Peyer's patch (tissue), 4 donors: ENCODE data around the gene CHID1. TPM values are rescaled to one million over a fixed set of nuclear protein-coding genes. Genes with fewer than 3 reads are reported as not detected.

Source experiments
- DNase-seq, 3 donors: peaks; one replicate each; pipeline ENCODE4 v3.0.0-alpha.2; 2017 to 2019
- H3K27ac ChIP-seq, 4 donors: fragments of 200-600 bp; sonication (generic); one replicate each; pipeline ENCODE4 v1.5.1; 2016 to 2019
- H3K27me3 ChIP-seq, 2 donors: fragments of 200-600 bp; sonication (generic); one replicate each; pipeline ENCODE4 v1.5.1; 2019
- H3K36me3 ChIP-seq, 3 donors: fragments of 200-600 bp; sonication (generic); one replicate each; pipeline ENCODE4 v1.5.1; 2016 to 2019
- H3K4me1 ChIP-seq, 4 donors: fragments of 200-600 bp; sonication (generic); one replicate each; pipeline ENCODE4 v1.5.1; 2016 to 2019
- H3K4me3 ChIP-seq, 4 donors: fragments of 200-600 bp; sonication (generic); 1 replicate in 3 of 4; 2 replicates in 1 of 4; pipeline ENCODE4 v1.5.1; 2016 to 2019; ENCODE audit warnings: mild to moderate bottlenecking in 1 of 4
- H3K9me3 ChIP-seq, 4 donors: fragments of 200-600 bp; sonication (generic); one replicate each; pipeline ENCODE4 v1.5.1; 2016 to 2019; ENCODE audit warnings: mild to moderate bottlenecking in 1 of 4
- CTCF ChIP-seq, 6 experiments: fragments of 450-650 bp in 4 of 6; fragments of 200-600 bp in 2 of 6; sonication (generic) in 1 of 6; IDR thresholded peaks; one replicate each; pipeline ENCODE4 v1.5.1; 2017 to 2019; ENCODE audit warnings: antibody characterized with exemption in 6 of 6, mild to moderate bottlenecking in 3 of 6, moderate library complexity in 1 of 6
- POLR2A ChIP-seq, 2 donors: fragments of 450-650 bp; IDR thresholded peaks; one replicate each; pipeline ENCODE4 v1.5.1; 2017; ENCODE audit warnings: antibody characterized with exemption in 2 of 2, mild to moderate bottlenecking in 2 of 2, moderate library complexity in 2 of 2
- small RNA-seq, 2 donors: library from RNA; depleted of rRNA; stranded (forward); fragments of <200 nt; gene quantifications; one replicate each; pipeline ENCODE3, GENCODE V24; 2016
- total RNA-seq, 4 donors: library from RNA; depleted of rRNA; stranded (reverse); fragments of >200 nt; gene quantifications; one replicate each; pipeline ENCODE4 v1.1.0, GENCODE V29; 2016

Gene CHID1
- total RNA-seq, 4 donors from 2014 or later = 50.6 to 72.6 (median 57.2) TPM

GRCh38 chr11:819943-820649 is 90.5 kb downstream of the CHID1 start:
- H3K36me3 ChIP-seq = peaks cover 0 to 32% (median 0%) of the 10 kb centered on the region in 3 donors
- no peaks in the 10 kb centered on the region for H3K27me3 ChIP-seq
- peak; percentile 96 to 98 (median 98) for DNase-seq
- peak overlapping the region; percentile 75 to 97 (median 80) for H3K4me3 ChIP-seq
- peaks cover 5 to 31% (median 18%) of the 10 kb centered on the region in 4 donors for H3K4me1 ChIP-seq
- peak overlapping the region; percentile 96 to 98 (median 96) for H3K27ac ChIP-seq
- TF ChIP-seq POLR2A (IDR thresholded peaks at IDR 0.05) (peak; percentile 87 to 90), CTCF (IDR thresholded peaks at IDR 0.05) (no peak)
- no peaks in the 10 kb centered on the region for H3K9me3 ChIP-seq

- Histone ChIP-seq H3K27me3 (no peaks in the 10 kb centered on the region), H3K36me3 (peaks cover 0 to 25% (median 0%) of the 10 kb centered on the region in 3 donors), H3K27ac (peak overlapping the region; percentile 96 to 98 (median 96)), H3K4me1 (peaks cover 5 to 29% (median 18%) of the 10 kb centered on the region in 4 donors), H3K4me3 (peak overlapping the region; percentile 75 to 97 (median 80)), H3K9me3 (no peaks in the 10 kb centered on the region)
- TF ChIP-seq CTCF (IDR thresholded peaks at IDR 0.05) = peak in 4 of 6 experiments; percentile 24 to 47 (median 42)
- peak; percentile 89 to 92 for TF ChIP-seq POLR2A (IDR thresholded peaks at IDR 0.05)
- peak; percentile 94 to 97 (median 95) for DNase-seq
These were observed 91.3 kb downstream of the CHID1 start for GRCh38 chr11:819129-819931.

GRCh38 chr11:818396-819128 is 92.0 kb downstream of the CHID1 start, which contains the start of gene PNPLA2:
TSS of gene PNPLA2 (plus strand) at chr11:818914. CDS start at chr11:819719, 805 bp downstream.
- Histone ChIP-seq H3K9me3 (no peaks in the 10 kb centered on the region), H3K4me1 (peaks cover 5 to 29% (median 18%) of the 10 kb centered on the region in 4 donors), H3K36me3 (peaks cover 0 to 19% (median 0%) of the 10 kb centered on the region in 3 donors), H3K27me3 (no peaks in the 10 kb centered on the region), H3K4me3 (peak within 1 kb of the TSS; percentile 75 to 97 (median 80)), H3K27ac (peak within 1 kb of the TSS; percentile 96 to 98 (median 96))
- TF ChIP-seq POLR2A (IDR thresholded peaks at IDR 0.05) (peak; percentile 85 to 88), CTCF (IDR thresholded peaks at IDR 0.05) (no peak)
- DNase-seq = peak in 2 of 3 donors; percentile 79 to 86

Small RNA genes within 50 kb of the gene (small RNA-seq; reads per million reads assigned to genes)
- gene RNU6-1025P = 0 reads per million in 2 donors

Other genes with a start within 250 kb of the CHID1 start
- gene DEAF1, start 215.6 kb downstream of the CHID1 start, total RNA-seq = 10 to 100 TPM; 14.9 to 56.2 (median 47.0) TPM
- 10 to 100 TPM; 10.7 to 58.9 (median 44.5) TPM for gene TMEM80, start 215.0 kb downstream of the CHID1 start, total RNA-seq
- gene EPS8L2, start 204.6 kb downstream of the CHID1 start, total RNA-seq = 100 to 1,000 TPM; 258 to 710 (median 672) TPM
- 100 to 1,000 TPM; 140 to 175 (median 149) TPM for gene TALDO1, start 163.3 kb downstream of the CHID1 start, total RNA-seq
- 10 to 100 TPM; 47.6 to 81.7 (median 52.9) TPM for gene GATD1, start 133.3 kb downstream of the CHID1 start, total RNA-seq
- gene CEND1, start 120.7 kb downstream of the CHID1 start, total RNA-seq = not detected
- 10 to 100 TPM; 14.2 to 22.0 (median 16.6) TPM for gene SLC25A22, start 112.5 kb downstream of the CHID1 start, total RNA-seq
- 10 to 100 TPM; 29.1 to 83.3 (median 70.2) TPM for gene PIDD1, start 105.6 kb downstream of the CHID1 start, total RNA-seq
- 1,000 to 10,000 TPM in 1 of 4 donors, 100 to 1,000 TPM in 3; 261 to 1,717 (median 510) TPM for gene RPLP2, start 100.8 kb downstream of the CHID1 start, total RNA-seq
- 100 to 1,000 TPM in 3 of 4 donors, 10 to 100 TPM in 1; 71.8 to 254 (median 163) TPM for gene PNPLA2, start 91.9 kb downstream of the CHID1 start, total RNA-seq
- 100 to 1,000 TPM in 3 of 4 donors, 10 to 100 TPM in 1; 44.0 to 175 (median 110) TPM for gene CRACR2B, start 82.9 kb downstream of the CHID1 start, total RNA-seq
- 100 to 1,000 TPM; 102 to 277 (median 237) TPM for gene CD151, start 77.9 kb downstream of the CHID1 start, total RNA-seq
- gene POLR2L, start 68.3 kb downstream of the CHID1 start, total RNA-seq = 10 to 100 TPM; 37.8 to 67.1 (median 44.8) TPM
- 10 to 100 TPM; 20.0 to 52.1 (median 38.4) TPM for gene TSPAN4, start 68.0 kb downstream of the CHID1 start, total RNA-seq
- gene AP2A2, start 15.1 kb upstream of the CHID1 start, total RNA-seq = 100 to 1,000 TPM; 103 to 383 (median 136) TPM
- gene MUC6, start 125.9 kb upstream of the CHID1 start, total RNA-seq = not detected
- 1,000 to 10,000 TPM in 2 of 4 donors, 100 to 1,000 TPM in 2; 817 to 1,165 (median 1,010) TPM for gene MUC2, start 164.1 kb upstream of the CHID1 start, total RNA-seq
- gene MUC5AC, start 247.1 kb upstream of the CHID1 start, total RNA-seq = not detected